NK-92 treated with Interleukin-12 subunit alpha and Interleukin-12 subunit beta, amount 100 ng/mL, for 24 hours (cell line): ENCODE measurements around the gene AKT1.
"Not testable (repeated sequence)": the region's sequence is repeated elsewhere in the genome, so short reads cannot be mapped to it uniquely, and the experiment has no call there.

Experiments
- DNase-seq: peaks from one replicate; lab custom pipeline; 2025; lab: John Stamatoyannopoulos, UW

The AKT1 gene

GRCh38 chr14:104794993-104795780 lies at the start of gene AKT1:
Gene AKT1 (minus strand): TSS chr14:104795748. CDS start chr14:104792643, 3,105 bp downstream.
- DNase-seq = no peak

GRCh38 chr14:104845033-104845666 lies 49.6 kb upstream of the AKT1 start:
- DNase-seq = no peak

GRCh38 chr14:104844306-104845032 lies 48.9 kb upstream of the AKT1 start:
- DNase-seq = no peak

- DNase-seq = no peak
Observed at GRCh38 chr14:104843442-104844305, 48.1 kb upstream of the AKT1 start.

- no peak for DNase-seq
Observed at GRCh38 chr14:104843006-104843405, 47.5 kb upstream of the AKT1 start.

- DNase-seq = no peak
Observed at GRCh38 chr14:104841730-104842129, 46.2 kb upstream of the AKT1 start.

- DNase-seq = not testable (repeated sequence)
Observed at GRCh38 chr14:104836171-104836935, 40.8 kb upstream of the AKT1 start.

- DNase-seq = no peak
Observed at GRCh38 chr14:104830781-104831180, 35.2 kb upstream of the AKT1 start.

GRCh38 chr14:104827177-104828055 lies 31.9 kb upstream of the AKT1 start:
- no peak for DNase-seq

- no peak for DNase-seq
Observed at GRCh38 chr14:104826861-104827176, 31.3 kb upstream of the AKT1 start.

- no peak for DNase-seq
Observed at GRCh38 chr14:104826189-104826860, 30.8 kb upstream of the AKT1 start.

GRCh38 chr14:104824353-104824997 lies 28.9 kb upstream of the AKT1 start:
- DNase-seq = no peak

GRCh38 chr14:104822821-104823615 lies 27.5 kb upstream of the AKT1 start:
- no peak for DNase-seq

GRCh38 chr14:104821971-104822608 lies 26.5 kb upstream of the AKT1 start:
- DNase-seq = no peak

GRCh38 chr14:104821229-104821945 lies 25.8 kb upstream of the AKT1 start:
- no peak for DNase-seq

GRCh38 chr14:104820669-104821228 lies 25.2 kb upstream of the AKT1 start:
- DNase-seq = no peak

GRCh38 chr14:104819361-104819781 lies 23.8 kb upstream of the AKT1 start:
- DNase-seq = no peak
